ENCODE data around the gene SNAP25.

SNAP25 gene

DNA sequence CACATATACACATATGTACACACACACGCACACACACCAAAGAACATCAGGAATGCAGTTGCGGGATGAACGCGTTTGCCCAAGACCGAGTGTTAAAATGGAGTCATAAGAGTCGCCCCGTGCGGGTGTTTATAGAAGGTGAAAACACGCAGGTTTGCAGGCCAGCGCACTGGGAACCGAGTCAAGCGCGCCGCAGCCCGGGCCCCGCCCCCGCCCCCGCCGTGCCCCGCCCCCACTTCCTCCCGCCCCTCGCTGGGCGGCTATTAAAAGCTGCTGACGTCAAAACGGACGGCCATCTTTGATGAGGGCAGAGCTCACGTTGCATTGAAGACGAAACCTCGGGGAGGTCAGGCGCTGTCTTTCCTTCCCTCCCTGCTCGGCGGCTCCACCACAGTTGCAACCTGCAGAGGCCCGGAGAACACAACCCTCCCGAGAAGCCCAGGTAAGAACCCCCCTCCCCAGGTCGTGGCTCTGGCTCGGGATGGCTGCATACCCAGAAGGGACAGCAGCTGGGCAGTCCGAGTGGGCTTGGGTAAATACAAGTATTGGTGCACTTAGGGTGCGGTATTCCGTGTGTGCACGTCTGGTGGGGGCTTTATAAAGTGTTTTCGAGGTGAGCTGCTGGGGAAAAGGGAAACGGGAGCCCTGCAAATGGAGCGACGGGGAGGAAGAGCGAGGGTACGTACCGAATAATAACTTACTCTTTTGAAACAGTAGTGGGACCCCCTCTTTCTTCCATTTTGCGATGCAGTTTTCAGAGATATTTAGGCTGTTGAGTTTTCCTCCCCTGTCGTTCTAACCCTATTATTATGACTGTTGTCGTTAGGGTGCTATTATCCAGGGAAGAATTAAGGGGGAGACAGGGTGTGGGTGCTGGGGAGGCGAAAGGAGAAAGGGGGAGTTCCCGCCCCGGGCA is at the start of gene SNAP25:
Gene SNAP25, plus strand, starts transcription at position 295 of the 916 bp plus-strand sequence. CDS start 56,662 bp downstream, outside the sequence.
- DNase-seq = peak; percentile 90

DNA sequence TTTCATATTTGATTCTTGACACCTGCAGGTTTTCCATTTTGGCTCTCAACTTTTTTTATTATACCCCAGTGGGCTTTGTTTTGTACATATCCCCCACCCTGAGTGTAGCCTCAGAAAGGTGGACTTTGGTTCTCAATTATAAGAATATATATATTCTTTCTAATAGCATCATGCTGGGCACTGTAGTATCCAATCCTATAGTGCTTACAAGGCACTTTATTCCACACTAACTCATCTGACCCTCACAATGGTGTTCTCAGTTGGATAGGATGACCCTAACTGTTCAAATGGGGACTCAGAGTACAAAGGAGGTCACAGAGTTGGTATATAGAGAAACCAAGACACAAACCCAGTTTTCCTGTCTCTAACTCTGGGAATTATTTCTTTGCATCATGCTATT is 48.9 kb upstream of the SNAP25 start:
- DNase-seq = no peak

DNA sequence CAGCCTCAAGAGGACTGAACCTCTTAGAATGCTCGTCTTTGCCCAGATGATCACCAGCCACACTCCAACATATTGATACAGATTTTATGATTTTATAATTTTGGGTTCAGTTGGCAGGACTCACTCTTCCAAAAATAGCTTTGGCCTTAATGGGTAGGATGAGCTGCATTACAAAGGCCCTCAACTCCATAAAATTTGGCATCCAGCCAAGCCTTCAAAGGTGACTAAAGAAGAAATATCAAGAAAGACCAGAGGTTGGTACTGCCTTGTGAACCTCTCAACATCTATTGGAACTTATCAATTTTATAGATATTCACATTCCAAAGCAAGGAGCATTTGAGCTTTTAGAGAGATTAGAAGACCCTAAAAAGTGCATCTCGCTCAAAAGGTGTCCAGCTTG is 48.4 kb upstream of the SNAP25 start:
- no peak for DNase-seq

DNA sequence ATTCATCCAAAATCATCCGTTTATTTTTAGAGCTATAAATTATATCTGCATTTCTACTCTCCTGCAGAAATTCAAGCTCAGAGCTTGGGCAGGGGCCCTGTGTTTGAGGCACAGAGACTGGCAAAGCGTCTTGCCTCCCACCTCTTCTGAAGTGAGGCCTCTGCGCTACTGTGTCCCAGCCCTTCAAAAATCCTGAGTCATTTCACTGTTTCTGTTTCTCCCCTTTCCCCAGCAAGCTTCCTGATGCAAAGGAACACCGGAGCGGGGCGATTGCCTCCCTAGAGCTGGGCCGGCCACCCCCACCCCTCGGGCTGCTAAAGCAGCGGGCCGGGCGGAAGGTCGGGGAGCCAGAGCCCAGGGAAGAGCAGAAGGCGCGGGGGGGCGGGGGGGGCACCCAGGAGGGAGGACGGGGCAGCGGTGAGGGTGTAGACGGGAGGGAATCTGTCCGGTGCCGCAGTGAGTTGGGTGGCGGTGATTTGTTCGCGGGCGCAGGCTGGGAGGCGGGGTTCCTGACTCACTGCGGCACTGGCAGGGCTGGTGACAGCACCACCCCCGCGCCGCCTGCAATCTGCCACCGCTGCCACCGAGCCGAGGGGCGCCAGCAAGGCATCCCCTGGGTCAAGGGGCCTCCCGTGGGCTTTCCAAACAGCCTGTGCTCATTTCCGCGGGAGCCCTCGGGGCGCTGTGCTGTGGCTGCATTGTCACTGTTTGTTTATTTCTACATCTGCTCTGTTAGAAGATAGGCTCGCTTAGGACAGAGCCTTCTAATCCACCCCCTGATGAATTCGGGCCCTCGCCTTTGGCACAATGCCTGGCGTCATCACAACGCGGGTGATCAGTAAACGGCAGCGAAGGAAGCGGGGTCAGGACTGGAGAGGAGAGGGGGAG is 46.5 kb upstream of the SNAP25 start:
- DNase-seq = peak; percentile 52

DNA sequence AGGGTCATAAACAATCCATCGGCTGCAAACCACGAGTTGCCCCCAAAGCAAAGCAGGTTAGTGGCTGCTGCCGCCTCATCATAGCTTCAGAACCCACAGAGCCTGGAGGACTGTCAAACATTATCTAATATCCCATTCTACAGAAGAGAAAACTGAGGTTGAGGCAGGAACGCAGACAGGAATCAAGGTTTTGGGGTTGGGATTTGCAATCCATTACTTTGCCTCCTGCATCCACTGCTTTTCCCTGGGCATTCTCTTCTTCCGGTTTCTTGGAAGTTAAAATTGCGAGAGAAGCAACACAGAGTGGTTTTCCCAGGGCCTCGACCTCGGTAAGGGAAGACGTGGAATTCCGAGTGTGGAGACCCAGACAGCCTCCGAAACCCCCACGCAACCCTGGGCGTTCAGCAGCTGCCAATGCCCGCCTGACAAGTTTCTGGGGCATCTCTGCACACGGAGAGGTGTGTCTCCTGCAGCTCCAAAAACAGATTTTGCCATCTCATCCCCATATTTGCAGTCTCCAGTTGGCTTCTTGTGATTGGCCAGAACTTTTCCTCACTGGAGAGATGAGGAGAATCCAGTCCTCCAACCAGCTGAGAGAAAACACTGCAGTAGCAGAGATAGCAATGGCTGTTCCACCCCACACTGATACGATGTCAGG is 45.5 kb upstream of the SNAP25 start:
- no peak for DNase-seq

DNA sequence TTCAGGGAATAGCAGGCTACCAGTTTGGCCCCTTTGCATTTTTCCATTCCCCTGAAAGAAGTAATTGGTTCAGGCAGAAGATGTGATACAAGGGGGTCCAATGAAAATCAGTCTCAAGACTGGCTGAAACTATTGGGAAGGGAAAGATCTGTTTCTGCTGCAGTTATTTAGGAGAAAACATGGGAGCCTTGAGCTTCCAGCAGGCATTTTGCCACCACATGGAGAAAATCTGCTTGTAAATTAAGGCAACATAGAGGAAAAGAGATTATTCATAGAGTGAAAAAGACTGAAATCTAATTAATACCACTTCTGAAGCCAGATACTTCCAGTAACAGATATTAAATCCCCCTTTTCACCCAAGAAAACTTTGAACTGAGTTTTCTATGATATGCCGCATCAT is 44.2 kb upstream of the SNAP25 start:
- no peak for DNase-seq

DNA sequence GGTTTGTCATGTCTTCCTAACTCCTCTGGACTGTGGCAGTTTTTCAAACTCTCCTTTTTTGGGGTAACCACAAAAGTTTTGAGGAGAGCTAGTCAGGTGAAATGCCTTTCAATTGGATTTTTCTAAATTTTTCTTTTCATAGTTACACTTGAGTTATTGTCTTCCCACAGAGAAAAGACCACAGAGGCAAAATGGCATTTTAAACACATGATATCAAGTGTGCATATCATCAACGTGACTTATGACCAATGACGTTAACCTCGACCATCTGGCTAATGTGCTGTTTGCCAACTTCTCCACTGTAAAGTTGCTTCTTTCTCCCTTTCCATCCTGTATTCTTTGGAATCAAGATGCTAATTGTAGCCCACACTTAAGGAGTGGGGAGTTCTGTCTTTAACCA is 41.3 kb upstream of the SNAP25 start:
- DNase-seq = no peak

DNA sequence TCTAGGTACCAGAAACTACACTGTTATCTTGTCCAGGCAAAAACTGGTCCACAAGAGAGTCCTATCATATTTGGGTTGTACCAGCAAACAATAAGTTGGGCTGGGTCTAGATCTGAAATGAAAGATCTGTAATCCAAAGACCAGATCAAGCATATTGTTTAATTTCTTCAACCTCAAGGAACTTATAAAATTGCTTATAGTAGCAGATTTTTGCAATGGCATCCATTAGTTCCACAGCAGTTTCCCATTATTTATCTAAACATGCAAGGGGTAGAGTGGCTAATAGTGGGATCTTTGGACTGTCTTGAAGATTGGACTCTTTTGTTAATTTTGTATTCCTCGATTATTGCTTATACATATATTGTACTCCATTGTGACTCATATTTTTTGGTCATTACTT is 40.5 kb upstream of the SNAP25 start:
- no peak for DNase-seq

DNA sequence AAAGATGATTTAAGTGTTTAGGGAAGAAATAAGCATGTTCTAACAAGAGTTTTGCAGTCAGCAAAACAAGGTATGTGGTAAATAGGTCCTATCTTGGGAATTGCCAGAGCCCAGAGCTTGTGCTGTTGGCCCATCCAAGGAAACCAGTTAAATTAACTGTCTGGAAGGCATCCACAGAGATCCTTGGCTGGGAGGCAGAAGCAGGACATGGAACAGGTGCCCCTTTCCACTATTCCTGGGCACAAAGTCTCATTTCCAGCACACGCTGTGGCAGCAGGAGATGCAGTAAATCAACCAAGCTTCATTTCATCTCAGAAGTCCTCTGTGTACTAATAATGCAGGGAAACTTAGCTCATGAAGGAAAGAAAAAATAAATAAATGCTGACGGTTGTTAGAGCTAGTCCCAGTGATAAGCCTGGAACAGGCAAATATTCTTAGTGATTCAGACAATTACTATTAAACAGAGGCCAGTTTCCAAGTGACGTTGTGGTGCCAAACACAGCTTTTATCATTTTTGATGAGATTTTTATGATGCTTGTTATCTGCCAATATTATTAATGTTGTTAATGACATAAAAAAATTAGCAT is 39.8 kb upstream of the SNAP25 start:
- no peak for DNase-seq

DNA sequence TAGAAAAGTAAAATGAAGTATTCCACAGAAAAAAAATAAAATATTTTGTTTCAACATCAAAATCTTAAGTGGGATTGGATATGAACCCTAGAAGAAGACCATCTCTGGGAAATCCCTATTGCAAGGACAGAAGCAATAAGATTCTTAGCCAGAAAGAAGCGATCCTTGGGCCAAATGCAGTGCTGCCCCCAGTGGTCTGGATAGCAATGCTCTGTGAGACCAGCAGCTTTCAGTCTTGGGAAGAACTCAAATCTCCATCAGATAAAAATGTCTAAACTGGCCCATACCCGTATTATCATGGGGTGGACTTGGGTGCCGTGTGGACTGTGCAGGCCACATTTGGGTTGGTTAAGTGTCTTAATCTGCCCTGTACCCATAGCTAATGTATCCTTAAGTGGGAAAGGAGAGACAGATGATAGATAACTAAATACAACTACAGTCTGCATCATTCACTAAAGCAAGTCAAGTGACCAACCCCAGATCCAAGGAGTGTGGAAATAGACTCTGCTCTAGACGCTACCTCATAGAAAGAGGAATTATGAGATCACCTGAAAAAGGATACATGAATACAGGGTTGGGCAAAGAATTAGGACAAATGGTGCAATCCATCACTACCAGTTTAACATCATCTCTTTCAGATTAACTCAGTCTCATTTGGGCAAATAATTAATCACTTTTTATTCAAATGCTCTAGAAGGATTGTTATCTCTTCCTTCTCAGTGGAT is 38.9 kb upstream of the SNAP25 start:
- no peak for DNase-seq

DNA sequence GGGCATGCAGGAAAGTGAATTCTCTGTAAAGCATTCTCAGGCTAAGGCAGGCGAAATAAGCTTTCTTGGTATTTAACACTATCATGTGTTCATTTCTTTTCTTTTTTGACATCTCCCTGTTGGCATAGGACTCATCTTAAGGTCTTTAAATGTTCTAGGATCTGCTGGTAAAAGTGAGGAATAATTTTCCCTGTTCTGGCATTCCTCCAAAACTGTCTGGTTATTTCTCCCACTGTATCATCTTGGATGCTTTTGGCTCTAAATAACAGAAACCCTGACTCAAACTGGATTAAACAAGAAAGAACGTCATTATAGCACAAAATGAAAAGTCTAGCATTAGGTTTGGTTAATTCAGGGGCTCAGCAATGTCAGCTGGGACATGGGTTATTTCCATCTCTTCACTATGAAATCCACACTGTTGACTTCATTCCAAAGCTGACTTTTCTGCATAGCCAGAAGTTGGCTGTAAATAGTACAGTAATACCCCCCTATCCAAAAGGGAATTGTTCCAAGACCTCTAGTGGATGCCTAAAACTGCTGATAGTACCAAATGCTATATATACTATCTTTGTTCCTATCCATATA is 37.9 kb upstream of the SNAP25 start:
- no peak for DNase-seq

DNA sequence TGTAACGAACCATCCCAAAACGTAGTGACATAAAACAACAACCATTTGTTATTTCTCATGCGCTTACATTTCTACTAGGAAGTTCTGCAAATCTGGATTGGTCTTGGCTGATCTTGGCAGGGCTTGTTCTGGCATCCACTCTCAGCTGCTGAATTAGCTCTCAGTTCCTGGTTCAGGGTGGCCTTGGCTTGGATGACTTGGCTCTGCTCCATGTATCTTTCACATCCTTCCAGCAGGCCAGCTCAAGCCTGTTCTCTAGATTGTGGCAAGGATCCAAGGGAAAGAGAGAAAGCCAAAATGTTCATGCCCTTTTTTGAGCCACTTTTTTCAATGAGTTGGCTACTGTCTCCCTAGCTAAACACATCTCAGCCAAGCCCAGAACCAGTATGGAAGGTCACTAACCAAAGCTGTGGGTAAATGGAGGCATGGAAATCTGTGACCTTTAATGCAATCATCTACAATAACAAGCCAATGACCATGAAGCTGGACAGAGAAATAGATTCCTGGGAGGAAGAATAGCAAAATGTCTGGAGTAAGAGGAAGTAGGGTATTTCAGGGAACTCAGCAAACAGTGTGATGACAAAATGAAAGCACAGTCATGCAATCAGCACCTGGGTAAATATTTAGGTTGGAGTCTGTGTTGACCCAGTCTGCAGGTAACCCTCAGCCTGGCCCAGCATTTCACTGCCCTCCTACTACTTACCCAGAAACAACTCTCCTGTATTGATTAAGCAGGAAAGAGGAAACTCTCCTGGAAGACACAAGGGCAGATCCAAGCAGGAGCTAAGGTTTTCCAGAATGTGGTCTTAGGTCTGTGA is 32.7 kb upstream of the SNAP25 start:
- peak; percentile 89 for DNase-seq

DNA sequence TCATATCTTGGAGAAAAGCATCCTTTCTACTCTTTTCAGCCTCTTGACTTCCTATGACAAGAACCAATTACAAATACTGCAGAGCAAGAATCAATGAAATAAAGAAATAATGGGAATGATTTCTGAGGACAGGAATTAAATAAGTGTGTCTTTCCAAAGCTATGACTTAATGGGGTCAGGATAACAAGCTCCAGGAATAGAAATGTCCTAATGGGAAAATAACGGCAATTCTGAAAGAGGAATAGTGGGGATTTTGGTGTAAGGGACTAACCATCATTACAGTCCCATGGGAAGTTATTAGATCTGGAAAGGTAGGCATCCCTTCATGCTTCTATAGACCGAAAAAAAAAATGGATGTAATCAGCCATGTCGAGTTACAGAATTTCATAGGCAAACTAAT is 28.2 kb upstream of the SNAP25 start:
- DNase-seq = no peak

DNA sequence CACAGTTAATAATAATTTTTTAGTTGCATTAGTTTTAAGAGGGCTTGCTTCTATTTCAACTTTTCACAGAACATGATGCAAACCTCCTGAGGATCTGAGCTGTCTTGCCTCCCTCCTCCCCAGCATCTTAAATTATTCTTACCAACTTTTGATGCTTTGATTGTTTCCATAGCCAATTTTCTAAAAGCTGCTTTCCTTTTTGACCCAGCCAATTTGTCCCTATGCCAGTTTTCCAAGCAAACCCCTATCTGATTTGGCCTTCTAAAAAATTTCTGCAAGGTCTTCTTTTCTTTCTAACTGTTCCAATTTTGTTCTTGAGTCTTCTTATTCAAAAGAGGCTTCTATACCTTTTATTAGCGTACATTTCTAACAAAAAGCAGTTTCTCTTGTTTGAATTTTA is 26.5 kb upstream of the SNAP25 start:
- no peak for DNase-seq

DNA sequence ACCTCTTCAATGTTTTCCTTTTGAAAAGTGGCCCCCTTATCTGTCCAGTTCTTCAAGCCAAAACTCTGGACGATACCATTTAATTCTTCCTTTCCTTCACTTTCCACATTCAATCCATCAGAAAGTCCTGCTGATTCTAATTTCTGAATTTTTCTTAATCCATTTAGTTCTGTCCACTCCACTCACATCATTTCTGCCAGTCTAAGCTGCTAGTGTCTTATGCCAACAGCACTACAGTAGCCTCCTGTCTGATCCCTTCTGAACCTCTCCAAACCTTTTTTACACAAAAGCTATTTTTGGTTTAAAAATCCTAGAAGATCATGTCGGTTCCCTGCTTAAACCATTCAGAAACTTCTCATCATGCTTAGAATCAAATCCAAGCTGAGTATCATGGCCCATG is 24.5 kb upstream of the SNAP25 start:
- no peak for DNase-seq

DNA sequence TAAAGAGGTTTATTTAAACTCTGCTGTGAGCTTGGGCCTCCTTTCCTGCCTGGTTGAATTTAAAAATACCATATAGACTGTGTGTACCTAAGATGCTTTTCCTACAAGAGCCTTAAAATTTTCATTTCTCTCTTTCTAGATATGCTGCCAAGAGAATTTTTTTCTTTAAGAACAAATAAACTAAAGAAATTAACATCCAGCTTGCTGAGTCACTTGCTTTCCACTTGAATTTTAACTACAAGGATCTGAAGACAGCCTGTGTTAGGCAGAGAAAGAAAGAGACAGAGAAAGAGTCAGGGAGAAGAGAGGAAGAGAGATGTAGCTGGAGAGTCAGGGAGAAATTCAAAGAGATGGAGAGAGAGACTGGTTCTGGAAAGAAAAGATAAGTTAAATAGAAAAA is 18.3 kb upstream of the SNAP25 start:
- no peak for DNase-seq

DNA sequence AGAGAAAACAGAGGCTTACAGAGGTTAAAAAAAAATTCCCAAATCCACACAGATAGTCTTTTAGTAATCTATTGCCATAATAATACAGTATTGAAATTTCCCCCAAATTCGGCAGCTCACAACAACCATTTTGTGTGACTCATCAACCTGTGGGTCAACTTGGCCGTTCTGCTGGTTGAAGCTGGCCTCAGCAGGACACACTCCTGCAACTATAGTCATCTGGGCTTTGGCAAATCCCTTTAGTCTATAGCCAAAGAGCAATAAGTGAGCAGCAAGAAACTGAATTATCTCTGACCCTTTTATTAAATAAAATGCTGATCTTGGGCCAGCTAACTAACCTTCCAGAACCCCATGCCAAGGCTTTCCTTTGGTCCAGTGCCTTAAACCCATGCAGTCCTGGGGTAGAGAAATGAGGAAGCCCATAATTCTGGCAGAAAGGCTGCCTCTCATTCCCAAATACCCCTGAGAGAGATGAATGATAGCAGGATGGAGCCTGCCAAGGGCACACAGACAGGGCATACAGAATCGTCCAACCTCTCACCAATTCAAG is 17.2 kb upstream of the SNAP25 start:
- no peak for DNase-seq

DNA sequence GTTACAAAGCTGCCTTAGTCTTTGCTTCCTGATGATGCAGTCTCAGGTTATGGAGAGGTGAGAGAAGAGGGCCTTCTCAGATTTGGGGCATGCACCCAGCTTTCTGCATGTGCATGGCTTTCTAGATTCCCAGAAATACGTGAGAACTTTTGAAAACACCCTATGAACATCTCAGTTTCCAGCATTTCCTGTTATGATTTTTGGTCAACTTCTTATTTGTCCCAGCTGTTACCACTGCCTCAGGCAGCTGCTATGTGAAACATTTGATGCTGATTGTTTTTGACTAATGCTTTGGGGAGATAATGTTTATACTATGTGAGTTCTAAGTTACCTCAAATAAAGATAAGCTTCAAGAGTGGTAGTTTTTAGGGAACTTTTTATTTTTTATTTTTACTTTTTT is 9.5 kb upstream of the SNAP25 start:
- DNase-seq = no peak

DNA sequence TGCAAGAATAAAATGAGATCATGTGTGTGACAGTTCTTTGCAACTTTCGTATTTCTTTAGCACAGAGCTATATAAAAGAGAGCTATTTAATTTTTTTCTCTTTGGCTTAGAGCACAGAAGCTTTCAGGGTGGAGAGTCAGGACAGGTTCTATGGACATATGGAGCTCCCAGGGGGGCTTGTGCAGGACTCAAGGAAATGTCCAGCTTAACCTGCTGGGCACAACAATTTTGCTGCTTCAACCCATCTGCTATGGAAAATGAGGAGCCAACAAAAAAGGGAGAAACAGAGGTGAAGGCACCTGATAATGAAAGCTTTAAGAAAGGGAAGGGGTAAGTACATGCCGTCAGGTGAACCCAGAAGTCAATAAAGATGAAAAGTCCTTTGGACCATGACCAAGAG is 5.1 kb upstream of the SNAP25 start:
- no peak for DNase-seq

DNA sequence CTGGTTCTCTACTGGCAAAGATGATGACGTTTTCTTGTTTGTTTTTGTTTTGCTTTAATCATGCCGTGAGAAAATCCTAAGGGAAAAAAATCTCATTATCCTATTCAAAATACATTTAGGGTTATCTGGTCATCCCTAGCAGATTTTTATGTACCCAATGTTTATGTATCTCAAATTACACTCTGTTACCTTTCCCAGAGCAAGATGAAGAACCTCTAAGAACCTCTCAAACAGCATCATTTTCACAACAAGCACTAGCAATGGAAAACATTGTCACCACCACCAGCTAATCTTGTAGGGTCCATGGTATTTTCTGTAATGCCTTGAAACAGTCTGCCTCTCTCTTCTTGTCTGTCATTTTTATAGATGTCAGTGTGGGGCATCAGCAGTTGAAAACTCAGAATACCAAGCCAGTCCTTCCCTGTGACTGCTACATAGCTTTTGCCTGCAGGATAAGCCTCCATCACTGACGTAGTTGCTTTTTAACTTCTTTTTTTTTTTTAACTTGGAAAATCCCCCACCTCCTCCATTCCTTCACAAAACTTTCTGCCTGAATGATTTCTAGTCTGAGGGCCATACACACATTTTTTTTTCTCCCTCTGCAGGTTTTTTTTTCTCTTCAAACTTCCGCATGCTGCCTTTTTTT is 2.4 kb upstream of the SNAP25 start:
- peak; percentile 10 for DNase-seq
